Stimulated activated CD4-positive, alpha-beta T cell treated with anti-CD3 and anti-CD28 coated beads, Interleukin-15, amount 100 ng/mL, for 1 hour (primary cell): ENCODE measurements around the gene MTCH1.

Source experiments
- DNase-seq, 2 donors: peaks; one replicate each; pipeline ENCODE4 v3.0.0-alpha.2; 2020; ENCODE audit warnings: low read depth in 1 of 2, low spot score in 1 of 2

Gene MTCH1

GRCh38 chr6:37018198-37019064 is 32.4 kb upstream of the MTCH1 start:
- DNase-seq: peak; percentile 71 to 81

- no peak for DNase-seq
Observed at GRCh38 chr6:37017606-37018197, 31.7 kb upstream of the MTCH1 start.

DNA sequence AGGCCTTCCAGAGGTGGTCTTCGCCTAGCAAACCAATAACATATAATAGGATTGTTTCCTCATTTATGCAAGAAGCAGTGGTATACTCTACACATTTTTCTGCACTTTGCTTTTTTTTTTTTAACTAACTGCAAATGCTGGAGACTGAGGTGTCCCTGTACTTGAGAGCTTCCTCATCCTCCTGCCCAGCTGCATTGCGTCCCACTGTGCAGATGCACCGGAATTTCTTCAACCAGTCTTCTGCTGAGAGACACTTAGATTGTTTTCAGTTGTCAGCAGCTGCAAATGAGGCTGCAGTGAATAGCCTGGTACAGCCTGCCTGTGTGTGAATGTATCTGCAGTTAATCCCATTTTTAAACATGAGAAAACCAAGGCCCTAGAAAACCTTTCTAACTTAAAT is 31.0 kb upstream of the MTCH1 start:
- no peak for DNase-seq

GRCh38 chr6:37015532-37015931 is 29.5 kb upstream of the MTCH1 start:
- DNase-seq: no peak

DNA sequence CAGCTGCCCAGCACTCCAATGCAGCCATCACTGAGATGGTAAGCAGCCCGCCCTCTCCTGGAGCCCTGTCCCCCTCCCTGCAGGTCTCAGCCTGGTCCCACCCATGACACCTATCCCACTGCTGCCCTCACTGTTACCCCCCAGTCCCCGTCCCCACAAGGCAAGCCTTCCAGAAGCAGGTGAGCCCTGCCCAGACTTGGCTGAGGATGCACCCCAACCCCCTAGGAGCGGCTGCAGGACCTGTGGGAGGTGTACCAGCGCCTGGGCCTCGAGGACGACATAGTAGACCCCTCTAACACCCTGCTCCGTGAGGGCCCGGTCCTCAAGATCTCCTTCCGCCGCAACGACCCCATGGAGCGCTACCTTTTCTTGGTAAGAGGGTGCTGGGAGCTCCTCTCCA is 28.7 kb upstream of the MTCH1 start:
- DNase-seq: no peak

GRCh38 chr6:37013516-37014491 is 27.8 kb upstream of the MTCH1 start:
- no peak for DNase-seq

DNA sequence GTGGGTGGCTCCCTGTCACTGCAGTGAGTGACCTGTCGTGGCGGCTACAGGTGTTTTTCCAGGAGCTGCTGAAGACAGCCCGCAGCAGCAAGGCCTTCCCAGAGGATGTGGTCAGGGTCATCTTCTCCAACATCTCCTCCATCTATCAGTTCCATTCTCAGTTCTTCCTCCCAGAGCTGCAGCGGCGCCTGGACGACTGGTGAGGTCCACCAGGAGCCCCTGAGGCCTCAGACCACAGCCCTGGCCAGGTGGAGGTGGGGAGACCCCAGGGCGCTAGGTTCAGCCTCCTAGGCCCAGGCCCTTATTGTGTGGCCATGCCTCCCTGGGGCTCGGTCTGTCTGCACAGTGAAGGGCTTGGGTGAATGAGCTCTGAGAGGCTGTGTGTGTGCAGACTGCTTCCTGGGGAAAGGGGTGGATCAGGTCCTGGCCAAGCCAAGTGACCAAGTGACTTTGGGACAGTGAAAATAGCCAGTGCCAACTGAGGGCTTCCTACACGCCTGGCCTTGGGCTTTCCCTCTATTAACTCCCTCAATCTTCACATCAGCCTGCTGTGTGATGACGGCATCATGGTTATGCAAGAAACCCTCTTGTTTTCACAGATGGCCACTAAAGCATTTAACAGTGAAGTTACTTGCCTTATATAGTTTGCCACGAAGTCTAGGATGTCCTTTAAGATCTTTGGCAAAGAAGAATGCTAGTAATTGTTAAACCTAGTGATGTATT is 25.8 kb upstream of the MTCH1 start:
- DNase-seq: no peak

- DNase-seq: no peak
Observed at GRCh38 chr6:37010402-37010892, 24.5 kb upstream of the MTCH1 start.

DNA sequence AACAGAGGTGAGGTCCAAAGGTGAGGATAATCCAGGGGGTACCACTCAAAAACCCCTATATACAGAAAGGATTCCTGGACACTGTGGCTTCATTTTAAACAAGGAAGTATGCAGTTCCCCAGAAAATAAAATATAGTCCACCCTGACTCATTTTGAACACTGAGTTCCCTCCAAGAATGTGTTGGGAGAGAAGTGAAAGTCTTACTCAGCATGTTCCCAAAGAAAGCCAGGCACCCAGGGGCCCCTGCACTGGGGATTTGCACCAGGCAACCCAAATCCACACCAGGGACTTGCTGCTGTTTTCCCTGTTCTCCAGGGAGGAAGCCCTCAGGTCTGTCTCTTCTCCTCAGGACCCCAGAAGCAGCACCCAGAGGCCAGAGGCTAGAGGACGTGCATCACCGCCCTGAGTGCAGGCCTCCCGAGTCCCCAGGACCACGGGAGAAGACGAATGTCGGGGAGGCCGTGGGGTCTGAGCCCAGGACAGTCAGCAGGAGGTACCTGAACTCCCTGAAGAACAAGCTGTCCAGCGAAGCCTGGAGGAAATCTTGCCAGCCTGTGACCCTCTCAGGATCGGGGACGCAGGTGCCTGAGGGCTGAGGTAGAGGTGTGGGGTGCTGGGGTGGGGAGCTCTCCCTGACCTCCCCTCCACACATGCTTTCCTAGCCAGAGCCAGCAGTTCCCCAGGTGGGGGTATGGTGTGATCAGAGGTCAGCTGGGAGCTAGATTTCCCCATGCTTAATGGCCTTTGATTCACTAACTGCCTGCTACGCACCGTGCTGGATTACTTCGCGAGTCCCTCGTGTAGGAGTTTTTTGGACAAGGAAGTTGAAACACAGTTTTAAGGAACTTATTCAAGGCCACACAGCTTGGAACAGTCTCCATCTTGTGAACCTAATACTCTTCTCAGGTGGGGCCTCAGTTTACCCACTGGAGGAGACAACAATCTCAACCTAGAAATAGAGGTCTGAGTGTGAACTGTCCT is 22.8 kb upstream of the MTCH1 start:
- no peak for DNase-seq

DNA sequence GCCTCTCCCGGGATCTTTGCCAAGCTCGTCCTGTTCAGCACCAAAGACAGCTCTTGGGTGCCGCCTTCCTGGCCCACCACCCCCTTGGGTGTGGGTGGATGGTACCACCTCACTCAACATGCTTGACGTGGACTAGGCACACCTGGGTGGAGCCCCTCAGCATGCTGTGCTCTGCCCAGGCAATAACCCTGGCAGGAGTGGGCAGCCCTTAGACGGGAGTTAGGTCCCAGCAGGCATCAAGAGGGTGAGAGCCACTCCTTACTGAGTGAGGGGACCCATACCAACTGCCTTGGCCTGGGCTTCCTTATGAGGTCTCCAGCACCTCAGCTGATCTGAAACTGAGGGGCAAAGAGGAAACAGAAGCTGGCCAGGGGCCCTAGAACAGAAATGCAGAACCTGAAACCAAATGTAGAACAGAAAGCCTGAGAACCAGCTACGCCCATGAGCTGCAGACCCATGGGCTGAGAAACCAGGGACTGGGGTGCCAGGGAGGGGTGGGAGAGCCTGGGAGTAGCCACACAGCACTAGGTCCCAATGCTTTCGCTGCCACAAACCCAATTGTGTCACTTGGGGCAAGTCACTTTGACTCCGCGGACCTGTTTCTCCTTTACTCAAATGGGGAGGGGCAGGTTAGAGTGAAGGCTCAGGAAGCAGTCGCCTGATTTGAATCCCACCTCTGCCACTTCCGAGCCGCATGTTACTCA is 21.5 kb upstream of the MTCH1 start:
- DNase-seq: no peak

DNA sequence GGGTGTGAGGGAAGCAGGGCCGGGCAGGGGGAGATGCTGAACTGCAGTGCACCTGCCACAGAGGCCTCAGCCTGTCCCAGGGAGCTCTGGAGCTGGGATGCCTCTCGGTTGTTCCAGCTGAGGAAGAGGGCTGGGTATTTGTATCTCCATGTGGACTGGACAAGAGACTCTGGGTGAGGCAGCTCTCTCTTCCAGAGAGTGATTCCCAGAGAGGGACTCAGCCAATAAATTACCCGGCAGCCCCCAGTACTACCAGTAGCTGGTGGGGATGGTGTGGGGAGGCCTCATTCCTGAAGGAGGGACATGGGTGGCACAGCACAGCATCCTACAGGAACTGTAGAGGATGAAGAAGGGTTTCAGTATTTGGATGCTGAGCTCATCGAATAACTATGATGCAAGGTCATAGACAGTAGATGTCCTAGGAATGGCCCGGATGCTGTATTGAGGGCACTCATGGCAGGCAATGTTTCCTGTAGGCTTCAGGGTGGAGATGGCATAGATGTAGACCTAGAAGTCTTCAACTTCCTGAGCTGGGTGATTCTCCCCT is 20.9 kb upstream of the MTCH1 start:
- DNase-seq: no peak

- DNase-seq: no peak
Observed at GRCh38 chr6:37005827-37006567, 20.0 kb upstream of the MTCH1 start.

DNA sequence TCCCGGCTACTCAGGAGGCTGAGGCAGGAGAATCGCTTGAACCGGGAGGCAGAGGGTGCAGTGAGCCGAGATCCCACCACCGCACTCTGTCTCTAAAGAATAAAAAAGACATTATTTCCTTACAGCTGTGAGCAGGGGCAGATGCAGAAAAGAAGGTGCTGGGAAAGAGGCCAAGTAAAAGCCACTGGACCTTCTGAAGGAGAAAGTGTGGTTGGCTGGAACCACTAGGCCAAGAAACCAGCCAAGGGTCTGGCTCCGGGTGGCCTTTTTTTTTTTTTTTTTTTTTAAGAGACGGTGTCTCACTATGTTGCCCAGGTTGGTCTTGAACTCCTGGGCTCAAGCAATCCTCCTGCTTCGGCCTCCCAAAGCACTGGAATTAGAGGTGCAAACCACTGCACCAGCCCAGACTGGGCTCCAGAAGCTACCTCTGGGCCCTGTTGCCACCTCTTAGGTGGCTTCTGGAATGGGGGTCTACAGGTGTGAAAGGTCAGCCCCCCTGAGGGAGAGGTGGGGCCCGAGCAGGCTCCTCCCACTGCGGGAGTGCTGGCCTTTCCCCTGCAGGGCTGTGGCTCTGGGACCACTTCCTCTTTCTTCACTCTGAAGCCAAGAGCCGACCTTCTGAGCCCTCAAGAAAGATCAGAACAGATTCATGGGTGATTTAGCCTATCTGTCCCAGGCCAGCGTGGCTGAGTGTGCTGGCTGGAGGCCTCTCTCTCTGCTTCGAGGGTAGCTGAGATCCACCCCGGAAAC is 19.2 kb upstream of the MTCH1 start, which contains the start of gene FGD2:
FGD2 (plus strand) TSS at position 595 of the 750 bp plus-strand sequence. CDS start 163 bp downstream, outside the sequence.
- no peak for DNase-seq

- DNase-seq: no peak
Observed at GRCh38 chr6:37004044-37004980, 18.3 kb upstream of the MTCH1 start.

DNA sequence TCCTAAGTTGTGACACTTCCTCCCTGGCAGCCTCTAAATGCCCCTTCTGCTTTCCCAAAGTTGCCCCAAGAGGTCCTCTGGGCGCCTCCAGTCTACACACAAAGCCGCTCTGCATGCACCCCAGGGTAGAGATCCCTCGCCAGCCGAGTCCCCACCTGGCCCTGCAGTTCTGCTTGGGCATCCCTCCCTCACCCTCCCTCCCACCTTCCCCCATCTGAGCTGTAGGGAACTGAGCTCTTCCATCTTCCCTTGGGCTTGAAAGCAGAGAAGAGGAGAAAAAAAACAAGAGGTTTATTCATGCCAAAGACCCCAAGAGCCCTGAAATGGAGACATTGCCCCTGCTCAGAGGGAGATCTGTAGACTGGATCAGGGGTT is 13.7 kb upstream of the MTCH1 start:
- DNase-seq: no peak
